GM12878 (cell line): ENCODE data around the gene AAR2.

Experiments
- CHD2 ChIP-seq: IDR thresholded peaks from 2 replicates; pipeline ENCODE4 v1.6.1; 2011; ENCODE audit warnings: low read depth, low read length, improper control_type of control experiment, borderline replicate concordance
- CREB1 ChIP-seq: IDR thresholded peaks from 2 replicates; pipeline ENCODE4 v1.6.1; 2012; ENCODE audit warnings: low read depth, mild to moderate bottlenecking, inconsistent platforms
- RELA ChIP-seq: fragments of 450-650 bp; IDR thresholded peaks from 2 replicates; pipeline ENCODE4 v1.8.0; 2014; ENCODE audit warnings: borderline replicate concordance; ENCODE audit not compliant: partially characterized antibody
- SMC3 ChIP-seq: IDR thresholded peaks from 2 replicates; pipeline ENCODE4 v1.6.1; 2011; ENCODE audit warnings: low read length, improper control_type of control experiment, borderline replicate concordance
- ZSCAN29 ChIP-seq: fragments of 450-650 bp; IDR thresholded peaks from 2 replicates; pipeline ENCODE4 v1.6.1; 2017; ENCODE audit warnings: mild to moderate bottlenecking, moderate library complexity
- TF ChIP-seq, protein P1 (sequence below), 3 experiments: IDR thresholded peaks in 2 of 3; conservative IDR thresholded peaks in 1 of 3; 2 replicates each; pipeline ENCODE4 v1.5.1; 2011; ENCODE audit warnings: low read depth in 3 of 3, low read length in 3 of 3, mild to moderate bottlenecking in 3 of 3, control low read depth in 2 of 3, moderate library complexity in 2 of 3, inconsistent platforms in 1 of 3, mixed read lengths in 1 of 3; ENCODE audit not compliant: control insufficient read depth in 2 of 3, insufficient read depth in 1 of 3; ENCODE audit errors: extremely low read depth in 1 of 3

DNA sequence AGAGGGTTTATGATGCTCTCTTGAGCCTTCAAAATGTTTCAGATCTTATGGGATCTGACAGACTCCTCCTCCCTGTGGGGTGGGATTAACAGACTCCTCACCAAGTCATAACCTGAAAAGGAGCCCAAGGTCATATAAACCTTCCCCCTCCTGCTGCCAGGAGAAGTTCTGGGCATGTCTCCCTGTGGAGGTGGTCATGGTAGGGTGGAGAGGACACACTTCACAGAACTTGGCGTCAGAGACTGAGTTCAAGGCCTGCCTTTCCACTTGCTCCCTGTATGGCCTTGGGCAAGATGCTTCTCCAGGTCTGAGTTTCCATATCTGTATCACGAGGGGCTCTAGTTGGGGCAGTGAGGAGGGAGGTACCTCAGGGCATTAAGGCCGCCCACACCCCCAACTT lies 32.4 kb upstream of the AAR2 start:
- TF ChIP-seq SMC3: no peak
- no peak for TF ChIP-seq RELA
- TF ChIP-seq CREB1: no peak
- TF ChIP-seq, protein P1, sequence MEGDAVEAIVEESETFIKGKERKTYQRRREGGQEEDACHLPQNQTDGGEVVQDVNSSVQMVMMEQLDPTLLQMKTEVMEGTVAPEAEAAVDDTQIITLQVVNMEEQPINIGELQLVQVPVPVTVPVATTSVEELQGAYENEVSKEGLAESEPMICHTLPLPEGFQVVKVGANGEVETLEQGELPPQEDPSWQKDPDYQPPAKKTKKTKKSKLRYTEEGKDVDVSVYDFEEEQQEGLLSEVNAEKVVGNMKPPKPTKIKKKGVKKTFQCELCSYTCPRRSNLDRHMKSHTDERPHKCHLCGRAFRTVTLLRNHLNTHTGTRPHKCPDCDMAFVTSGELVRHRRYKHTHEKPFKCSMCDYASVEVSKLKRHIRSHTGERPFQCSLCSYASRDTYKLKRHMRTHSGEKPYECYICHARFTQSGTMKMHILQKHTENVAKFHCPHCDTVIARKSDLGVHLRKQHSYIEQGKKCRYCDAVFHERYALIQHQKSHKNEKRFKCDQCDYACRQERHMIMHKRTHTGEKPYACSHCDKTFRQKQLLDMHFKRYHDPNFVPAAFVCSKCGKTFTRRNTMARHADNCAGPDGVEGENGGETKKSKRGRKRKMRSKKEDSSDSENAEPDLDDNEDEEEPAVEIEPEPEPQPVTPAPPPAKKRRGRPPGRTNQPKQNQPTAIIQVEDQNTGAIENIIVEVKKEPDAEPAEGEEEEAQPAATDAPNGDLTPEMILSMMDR (IDR thresholded peaks at IDR 0.05 in 2 of 3, conservative IDR thresholded peaks at IDR 0.05 in 1 of 3; ENCODE audit: control insufficient read depth in 2 of 3, extremely low read depth in 1 of 3, insufficient read depth in 1 of 3, low read depth in 3 of 3, low read length in 3 of 3): no peak
- no peak for TF ChIP-seq CHD2
- no peak for TF ChIP-seq ZSCAN29
